Stimulated activated CD4-positive, alpha-beta T cell treated with anti-CD3 and anti-CD28 coated beads, Interleukin-15, amount 100 ng/mL, for 48 hours (primary cell): ENCODE measurements around the gene F10.
"Not testable (repeated sequence)": the region's sequence is repeated elsewhere in the genome, so short reads cannot be mapped to it uniquely, and the experiment has no call there.

Experiments
- DNase-seq, 2 donors: peaks; one replicate each; pipeline ENCODE4 v3.0.0-alpha.2; 2020; ENCODE audit warnings: low read depth in 2 of 2

The F10 gene

DNA sequence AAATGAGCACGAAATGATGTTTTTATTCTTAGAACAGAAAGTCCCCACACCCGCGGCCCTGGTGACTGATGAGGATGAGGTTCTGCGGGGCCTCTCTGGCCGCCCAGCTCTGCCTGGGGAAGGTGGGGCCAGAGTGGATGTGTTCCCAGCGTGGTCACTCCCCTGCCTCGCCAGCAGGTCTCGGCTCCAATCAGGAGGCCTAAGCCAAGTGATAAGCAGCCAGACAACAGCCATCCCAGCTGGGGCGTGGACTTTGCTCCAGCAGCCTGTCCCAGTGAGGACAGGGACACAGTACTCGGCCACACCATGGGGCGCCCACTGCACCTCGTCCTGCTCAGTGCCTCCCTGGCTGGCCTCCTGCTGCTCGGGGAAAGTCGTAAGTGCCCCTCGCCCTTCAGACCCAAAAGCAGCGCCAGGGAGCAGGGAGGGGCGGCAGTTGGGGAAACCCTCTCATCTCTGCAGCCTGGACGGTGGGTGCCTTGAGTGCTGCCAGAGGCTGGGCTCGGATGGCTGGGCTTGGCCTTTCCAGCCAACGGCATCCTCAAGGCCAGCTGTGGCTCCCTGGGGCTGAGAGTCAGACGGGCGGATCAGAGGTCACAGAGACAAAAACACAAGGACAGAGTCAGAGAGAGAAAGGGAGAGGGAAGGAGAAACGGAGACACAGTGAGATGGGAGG, at the start of gene F10:
Gene F10, plus strand, starts transcription at position 250 of the 676 bp plus-strand sequence. Its CDS starts 57 bp downstream, at position 307.
- no peak for DNase-seq

DNA sequence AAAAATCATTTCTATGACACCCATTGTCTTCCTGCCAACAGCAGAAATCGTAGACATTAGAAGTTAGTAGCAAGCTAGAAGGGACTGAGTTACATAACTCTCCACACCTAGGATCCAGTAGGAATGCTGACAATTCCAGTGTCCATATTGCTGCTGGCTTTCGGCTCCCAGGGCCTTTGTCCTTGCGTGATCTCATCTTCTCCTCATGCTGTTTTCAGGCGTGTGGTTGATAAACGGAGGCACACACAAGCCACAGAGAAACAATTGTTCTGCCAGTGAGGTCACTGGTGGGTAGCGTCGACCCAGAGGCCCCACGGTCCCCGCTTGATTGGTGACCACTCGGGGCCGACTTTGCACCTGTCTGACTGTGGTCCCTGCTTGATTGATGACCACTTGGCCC, 48.7 kb upstream of the F10 start:
- DNase-seq, result no peak

DNA sequence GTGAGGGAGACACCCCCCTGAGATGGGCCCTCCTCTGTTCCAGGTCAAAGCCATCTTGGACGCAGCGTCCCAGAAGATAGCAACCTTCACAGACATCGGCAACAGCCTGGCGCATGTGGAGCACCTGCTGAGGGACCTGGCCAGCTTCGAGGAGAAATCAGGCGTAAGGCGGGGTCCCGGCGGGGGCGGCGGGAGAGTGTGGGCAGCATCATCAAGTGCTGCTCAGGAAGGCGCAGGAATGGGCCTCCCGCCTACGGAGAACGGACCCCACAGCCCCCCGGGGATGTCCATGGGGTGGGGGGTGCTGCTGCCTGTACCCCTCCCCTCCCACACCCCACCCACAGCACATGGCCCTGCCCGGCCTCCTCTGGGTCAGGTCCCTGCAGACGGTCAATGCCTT, 48.2 kb upstream of the F10 start:
- DNase-seq, result no peak

DNA sequence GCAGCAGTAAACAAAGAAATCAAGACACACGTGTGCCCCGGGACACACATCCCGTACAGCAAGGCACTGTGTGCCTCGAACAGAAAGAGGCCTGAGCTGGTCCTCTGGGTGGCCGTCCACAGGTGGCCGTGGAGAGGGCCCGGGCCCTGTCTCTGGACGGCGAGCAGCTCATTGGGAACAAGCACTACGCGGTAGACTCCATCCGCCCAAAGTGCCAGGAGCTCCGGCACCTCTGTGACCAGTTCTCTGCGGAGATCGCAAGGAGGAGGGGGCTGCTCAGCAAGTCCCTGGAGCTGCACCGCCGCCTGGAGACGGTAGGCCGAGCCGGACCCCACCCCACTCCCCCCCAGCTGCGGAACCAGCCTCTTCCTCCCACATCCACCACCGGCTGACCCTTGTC, 47.7 kb upstream of the F10 start:
- no peak for DNase-seq

DNA sequence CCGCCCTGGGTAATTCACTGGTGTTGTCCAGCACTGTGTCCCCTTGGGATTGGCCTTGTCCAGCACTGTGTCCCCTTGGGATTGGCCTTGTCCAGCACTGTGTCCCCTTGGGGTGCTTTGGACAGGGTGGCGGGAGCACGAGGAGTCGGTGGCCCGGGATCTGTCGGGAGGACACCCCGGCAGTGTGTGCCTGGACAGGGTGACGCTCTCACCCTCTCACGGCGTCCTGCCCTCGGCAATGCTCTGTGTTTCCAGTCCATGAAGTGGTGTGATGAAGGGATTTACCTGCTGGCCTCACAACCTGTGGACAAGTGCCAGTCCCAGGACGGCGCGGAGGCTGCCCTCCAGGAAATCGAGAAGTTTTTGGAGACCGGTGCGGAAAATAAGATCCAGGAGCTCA, 46.9 kb upstream of the F10 start:
- no peak for DNase-seq

DNA sequence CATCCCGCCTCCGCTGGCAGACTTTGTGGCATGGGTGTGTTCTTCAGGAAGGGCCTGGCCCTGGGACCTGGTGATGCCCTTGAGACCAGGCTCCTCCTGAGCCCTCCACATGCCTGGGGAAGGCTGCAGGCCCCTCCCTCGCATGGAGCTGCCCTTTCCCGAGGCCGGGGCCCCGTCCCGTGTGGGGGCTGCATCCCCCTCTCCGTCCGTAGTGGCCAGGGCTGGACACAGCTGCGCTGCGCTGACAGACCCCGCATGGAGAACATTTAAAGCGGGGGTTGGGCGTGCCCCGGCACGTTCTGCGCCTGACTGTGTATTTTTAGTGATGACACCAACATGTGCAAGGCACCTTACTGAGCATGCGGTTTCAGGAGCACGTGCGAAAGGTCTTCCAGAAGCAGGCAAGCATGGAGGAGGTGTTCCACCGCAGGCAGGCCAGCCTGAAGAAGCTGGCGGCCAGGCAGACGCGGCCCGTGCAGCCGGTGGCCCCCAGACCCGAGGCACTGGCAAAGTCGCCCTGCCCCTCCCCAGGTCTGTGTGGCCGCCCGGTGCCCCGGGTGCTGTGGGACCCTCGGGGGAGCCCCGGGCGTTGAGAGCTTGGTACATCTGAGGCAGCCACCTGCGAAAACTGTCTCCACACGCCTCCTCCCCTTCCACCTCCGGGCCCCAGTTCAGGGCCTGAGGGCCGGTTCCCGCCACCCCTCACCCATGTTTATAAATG, 45.8 kb upstream of the F10 start:
- DNase-seq, result no peak

DNA sequence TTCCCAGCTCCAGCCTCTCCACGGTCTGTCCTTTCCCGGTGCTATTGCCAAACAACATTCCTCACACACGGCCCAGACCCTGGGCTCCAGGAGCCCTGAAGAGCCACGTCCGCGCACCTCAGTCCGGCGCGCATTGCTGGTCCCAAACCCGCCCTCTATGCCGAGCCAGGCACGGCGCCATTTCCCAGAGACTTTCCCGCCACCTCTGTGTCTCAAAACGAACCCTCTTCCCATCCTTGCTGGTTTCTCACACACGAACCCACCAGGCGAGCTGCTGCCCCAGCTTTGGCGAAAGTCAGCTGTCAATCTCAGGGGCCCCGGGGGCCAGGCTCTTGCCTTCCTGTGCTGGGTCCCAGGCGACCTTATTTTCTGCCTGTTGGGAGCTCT, 45.0 kb upstream of the F10 start:
- no peak for DNase-seq

DNA sequence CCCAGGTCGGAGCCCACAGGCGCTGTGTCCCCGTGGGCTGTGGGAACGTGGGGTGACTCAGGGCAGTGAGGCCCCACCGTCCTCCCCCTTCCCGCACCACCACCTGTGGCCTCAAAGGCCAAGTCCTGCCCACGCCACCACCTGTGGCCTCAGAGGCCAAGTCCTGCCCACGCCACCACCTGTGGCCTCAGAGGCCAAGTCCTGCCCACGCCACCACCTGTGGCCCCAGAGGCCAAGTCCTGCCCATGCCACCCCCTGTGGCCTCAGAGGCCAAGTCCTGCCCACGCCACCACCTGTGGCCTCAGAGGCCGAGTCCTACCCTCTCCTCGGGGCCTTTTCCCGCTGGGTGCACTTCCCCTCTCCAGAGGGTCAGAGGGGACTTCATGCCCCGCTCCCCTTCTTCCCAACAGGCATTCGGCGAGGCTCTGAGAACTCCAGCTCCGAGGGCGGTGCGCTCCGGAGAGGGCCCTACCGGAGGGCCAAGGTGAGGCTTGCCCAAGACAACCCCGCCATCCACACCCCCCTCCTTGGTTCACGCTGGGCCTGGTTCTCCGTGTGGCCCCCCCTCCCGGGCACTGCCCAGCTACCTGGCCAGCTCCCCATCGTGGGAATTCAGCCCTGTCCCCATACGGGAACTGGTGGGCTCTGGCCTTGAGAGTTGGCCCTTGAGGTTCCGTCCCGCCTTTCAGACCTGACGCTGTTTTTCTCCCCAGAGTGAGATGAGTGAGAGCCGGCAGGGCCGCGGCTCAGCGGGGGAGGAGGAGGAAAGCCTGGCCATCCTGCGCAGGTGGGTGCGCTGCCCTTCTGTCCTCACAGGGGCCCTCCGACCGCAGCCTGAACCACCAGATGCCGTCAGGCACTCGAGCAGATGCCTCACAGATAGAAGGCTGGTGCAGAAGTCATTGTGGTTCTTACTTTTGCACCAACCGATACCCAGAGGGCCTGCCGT, 44.4 kb upstream of the F10 start:
- no peak for DNase-seq

DNA sequence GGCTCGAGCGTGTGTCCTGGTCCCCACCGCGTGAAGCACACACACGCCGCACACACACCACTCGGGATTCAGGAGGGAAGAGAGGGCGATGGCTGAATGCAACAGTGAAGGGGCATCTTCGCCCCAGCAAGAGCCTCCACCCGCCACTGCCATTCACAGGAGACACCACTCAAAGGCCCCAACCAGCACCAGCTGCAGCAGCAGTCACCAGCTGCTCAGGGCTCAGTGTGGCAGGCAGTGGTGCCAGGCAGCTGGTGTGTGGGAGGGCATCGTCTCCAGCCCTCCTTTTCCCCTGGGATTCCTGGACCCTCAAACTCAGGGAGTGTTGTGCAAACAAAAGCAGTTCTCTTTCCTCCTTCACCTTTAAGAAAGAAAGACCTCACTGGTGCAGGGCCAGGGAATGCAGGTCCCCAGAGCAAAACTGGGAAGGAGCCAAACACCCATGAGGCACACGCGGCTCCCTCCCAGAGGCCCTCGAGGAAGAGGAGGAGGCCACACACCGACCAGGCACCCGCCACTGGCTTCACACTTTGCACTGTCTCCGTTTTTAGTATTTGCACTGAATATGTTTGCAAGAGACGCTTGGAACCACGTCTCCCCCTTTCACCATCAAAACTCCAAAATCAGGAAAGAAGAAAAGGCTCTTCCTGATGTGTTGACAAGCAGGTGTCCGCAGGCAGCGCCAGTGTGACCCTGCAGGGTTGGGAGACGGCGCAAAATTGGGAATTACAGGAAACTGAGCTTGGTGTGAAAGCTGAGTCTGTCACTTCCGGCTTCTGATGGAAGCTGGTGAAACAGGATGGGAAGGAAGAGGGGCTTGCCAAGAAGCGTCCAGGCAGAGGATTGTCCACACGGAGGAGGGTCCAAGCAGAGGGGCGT, 43.5 kb upstream of the F10 start:
- no peak for DNase-seq

DNA sequence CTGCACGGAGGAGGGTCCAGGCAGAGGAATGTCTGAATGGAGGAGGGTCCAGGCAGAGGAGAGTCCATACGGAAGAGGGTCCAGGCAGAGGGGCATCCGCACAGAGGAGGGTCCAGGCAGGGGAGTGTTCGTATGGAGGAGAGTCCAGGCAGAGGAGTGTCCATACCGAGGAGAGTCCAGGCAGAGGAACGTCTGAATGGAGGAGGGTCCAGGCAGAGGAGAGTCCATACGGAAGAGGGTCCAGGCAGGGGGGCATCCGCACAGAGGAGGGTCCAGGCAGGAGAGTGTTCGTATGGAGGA, 42.9 kb upstream of the F10 start:
- not testable (repeated sequence) for DNase-seq

DNA sequence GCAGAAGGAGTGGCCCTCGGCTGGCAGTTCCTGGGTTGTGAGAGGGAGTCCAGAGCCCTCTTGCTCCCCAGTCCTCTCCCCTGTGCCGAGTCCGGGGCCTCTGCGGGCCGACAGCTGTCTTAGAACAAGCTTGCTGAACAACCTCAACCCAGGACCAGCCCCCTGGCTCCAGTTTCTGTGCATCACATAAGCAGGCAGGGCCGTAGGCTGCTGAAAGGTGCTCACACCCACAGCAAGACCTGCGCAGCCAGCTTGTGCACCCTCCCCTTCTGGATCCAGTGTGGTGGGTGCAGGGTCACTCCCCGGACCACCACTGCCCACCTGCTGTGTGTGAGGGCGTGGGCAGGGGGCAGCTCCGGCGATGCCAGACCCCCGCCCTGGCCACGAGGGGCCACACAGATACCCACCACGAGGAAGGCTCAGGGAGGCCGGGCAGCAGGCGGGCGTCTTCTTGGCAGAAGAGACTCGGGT, 42.2 kb upstream of the F10 start:
- DNase-seq, result no peak

DNA sequence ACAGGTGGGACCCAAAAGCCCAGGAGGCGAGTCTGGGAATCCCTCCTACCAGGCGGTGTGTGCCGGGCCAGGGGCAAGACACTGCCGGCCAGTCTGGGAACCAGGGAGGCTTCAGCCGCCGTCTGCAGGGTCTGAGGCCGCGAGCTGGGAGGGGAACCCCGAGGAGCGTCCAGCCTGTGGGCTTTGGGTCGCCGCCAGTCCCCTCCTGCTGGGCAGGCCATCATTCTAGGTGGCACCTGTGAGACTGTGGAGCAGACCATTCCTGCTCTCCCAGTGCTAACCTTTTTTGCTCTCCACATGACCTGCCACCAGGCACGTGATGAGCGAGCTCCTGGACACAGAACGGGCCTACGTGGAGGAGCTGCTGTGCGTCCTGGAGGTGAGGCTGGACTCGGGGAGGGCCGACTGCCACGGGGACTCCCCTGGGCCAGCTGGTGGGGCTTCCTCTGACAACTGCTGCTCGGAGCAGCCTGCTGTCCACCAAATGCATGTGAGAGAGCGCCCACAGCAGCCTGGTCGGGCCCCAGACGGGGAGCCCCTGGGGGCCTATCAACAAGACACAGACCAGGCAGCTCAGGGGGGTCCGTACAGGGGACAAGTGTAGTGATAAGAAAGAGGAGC, 41.6 kb upstream of the F10 start:
- DNase-seq, result no peak

DNA sequence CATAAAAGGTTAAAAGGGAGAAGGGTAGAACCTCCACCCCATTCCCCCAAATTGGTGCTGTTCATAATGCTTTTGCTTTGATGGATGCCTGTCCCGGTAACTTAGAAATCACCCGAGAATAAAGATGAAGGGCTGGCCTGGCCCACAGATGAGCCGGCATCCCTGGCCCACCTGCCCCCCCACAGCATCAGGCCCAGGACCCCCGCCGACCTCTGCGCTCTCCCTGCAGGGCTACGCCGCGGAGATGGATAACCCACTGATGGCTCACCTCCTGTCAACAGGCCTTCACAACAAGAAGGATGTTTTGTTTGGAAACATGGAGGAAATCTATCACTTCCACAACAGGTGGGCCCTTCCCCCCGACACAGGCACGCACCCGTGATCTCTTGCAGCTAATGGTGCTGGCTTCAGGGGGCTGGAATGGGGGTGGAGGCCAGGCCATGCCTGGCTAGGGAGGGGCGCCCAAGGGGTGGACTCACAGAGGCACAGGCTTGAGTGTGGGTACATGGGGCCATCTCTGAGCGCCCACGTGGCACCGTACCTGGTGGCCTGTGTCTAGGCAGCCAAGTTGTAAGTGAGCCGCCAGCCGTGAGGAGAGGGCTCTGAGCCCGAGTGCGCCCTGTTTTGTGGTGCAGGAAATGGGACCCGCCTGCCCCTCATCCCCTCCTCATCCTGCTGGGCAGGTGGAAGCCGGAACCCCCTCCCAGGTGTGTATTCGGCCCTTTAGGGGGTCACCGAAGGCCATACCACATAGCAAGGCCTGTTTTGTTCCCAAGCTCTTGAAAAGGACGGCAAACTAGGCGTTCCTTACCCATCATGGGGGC, 40.2 kb upstream of the F10 start:
- DNase-seq, result no peak

DNA sequence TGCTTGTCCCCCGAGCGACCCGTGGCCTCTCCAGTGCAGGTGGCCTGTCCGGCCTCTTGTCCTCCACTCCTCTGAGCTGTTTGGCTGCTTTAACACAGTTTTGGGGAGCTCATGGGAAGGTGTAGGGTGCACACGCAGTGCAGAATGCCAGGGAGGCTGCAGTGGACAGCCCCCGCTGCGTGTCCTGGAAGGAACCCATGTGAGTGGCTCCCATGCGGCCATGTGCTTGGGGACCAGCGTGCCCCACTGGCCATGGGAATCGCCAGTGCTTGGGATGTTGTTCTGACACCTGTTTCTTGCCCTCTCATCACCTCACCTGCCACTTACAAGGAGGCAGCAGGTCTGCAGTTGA, 39.6 kb upstream of the F10 start:
- no peak for DNase-seq

DNA sequence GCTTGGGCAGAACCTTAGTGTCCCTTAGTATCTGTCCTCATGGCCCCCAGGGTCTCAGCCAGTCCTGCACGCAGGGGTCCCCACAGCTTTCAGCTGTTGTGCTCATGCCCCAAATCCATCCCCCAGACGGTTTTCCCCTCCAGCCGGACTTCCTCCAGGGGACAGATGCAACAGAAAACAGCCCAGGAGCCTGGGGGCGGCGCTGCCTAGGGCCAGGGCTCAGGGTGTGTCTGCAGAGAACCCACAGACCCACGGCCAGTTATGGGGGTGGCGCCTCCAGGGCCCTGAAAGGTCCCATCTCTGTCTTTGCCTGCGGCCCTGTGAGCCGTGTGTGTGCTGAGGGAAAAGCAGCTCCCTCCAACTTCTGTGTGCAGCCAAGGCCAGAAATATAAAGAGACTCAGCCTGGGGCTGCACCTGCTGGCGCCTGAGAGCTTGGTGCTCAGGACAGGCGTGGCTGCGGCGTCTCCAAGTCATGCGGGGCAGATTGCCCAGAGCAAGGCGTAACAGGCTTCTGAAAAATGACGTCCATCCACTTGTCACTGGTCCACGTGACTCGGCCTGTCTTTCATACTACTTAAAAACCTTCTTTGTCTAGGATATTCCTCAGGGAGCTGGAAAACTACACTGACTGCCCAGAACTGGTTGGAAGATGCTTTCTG, 39.1 kb upstream of the F10 start:
- DNase-seq, result no peak

DNA sequence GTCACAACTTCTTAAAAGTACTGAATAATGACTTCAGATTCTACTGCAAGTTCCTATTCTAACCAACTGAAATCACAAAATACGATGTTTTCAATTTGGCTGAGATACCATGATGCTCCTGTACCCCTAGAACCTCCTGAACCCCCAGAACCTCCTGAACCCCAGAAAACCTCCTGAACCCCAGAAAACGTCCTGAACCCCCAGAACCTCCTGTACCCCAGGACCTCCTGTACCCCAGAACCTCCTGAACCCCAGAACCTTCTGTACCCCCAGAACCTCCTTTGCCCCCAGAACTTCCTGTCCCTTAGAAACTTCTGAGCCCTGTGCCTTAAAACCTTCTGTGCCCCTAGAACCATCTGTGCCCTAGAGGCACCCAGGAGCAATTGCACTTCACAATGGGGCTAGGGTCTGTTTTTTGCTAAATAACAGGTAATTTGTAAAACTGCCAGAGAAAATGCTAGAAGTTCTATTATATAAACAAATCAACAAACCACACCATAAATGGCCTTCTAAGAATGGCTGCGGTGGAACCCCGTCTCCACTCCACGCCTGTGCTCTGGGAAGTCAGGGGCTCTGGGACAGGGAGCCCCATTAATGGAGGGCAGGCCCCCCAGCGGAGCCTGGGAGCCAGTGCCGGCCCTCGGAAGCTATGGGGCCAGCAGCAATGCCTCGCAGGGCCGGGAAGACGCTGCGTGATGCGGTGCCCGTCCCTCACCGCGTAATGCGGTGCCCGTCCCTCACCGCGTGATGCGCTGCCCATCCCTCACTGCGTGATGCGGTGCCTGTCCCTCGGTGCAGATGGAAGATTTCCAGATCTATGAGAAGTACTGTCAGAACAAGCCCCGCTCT, 38.3 kb upstream of the F10 start:
- no peak for DNase-seq

DNA sequence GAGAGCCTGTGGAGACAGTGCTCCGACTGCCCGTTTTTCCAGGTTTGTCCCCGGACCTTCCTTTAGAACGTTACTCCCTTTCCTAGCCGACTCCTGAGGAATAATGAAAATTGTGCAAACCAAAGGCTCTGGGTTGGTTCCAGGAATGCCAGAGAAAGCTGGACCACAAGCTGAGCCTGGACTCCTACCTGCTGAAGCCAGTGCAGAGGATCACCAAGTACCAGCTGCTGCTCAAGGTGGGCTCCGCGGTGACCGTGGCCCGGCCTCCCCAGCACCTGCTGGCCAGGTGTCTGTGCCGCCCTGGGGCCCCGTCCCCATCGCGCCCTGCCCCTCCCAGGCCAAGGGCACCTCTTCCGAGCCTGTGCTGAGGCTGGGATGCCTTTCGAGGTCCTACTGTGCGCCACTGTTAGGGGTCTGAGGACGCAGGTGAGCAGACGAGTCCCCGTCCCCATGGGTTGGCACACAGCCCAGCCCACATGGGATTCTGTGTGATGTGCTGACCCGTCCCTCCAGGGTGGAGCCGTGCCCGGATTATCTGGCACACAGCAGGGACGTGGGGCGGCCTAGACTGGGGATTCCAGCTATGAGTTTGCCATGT, 37.6 kb upstream of the F10 start:
- DNase-seq, result no peak

DNA sequence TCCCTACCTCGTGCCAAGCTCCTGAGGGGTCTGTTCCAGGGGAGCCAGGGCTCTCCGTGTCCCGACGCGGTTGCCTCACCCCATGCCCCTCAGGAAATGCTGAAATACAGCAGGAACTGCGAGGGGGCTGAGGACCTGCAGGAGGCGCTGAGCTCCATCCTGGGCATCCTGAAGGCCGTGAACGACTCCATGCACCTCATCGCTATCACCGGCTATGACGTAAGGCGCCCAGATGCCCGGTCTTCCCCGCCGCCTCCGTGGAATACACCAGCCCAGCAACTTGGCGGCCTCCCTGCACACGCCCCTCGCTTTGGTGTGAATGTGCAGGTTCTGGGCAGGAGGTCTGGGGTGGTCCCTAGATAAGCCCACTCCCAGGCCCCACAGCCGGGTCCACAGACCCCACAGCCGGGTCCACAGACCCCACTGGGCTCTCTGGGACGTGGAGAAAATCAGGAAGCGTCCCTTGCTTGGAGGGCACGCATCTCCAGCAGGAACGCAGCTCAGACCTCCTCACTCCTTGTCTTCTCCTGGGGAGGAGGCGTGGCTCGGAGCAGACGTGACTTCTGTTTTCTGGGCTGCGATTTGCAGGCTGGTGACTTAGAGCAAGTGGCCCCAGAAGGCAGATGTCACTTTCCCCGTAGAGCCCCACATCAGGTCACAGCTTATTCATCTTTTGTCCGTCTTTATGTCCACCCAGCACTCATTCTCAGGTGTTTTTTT, 36.4 kb upstream of the F10 start:
- DNase-seq, result no peak
